T-helper 2 cell (primary cell): ENCODE measurements around the gene RAPGEF5.

Experiments used
- DNase-seq, 5 experiments: peaks; one replicate each; pipeline versions ENCODE4 v3.0.0 to v3.0.0-alpha.2; 2012 to 2022

RAPGEF5 gene

DNA sequence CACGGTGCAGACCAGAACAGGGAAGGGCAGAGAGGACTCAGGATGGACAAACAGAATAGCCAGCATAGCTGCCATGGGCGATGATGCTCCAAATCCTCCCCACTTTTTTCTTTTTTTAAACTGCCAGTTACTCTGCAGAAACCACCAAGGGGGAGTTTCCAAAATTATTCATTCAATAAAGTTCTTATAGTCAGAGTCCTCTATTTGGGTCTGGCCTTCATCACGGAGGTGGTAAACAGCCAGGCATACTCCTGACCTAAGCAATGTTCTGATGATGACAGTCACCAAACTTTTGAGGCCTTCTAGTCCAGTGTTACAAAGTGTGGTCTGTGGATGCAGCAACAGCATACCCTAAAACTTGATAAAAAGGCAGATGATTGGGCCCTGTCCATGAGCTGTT lies 12.3 kb downstream of the RAPGEF5 start:
- DNase-seq = no peak

DNA sequence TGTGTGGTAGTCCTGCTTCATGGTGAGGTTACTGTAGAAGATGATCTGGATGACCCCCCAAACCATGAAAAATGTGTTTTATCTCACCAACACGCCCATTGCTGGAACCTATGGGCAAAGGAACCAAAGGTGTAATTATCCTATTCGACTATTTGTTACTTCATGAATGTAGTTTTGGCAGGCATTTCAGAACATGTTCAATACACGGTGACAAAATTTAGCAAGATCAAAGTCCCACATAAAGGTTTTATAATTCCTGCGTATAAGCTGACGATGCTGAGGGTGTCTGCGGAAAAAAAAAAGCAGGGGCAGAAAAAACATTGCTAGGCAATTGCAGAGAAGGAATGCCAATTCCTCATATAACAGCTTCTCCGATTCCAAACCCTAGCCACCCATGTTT lies 13.3 kb downstream of the RAPGEF5 start:
- no peak for DNase-seq

DNA sequence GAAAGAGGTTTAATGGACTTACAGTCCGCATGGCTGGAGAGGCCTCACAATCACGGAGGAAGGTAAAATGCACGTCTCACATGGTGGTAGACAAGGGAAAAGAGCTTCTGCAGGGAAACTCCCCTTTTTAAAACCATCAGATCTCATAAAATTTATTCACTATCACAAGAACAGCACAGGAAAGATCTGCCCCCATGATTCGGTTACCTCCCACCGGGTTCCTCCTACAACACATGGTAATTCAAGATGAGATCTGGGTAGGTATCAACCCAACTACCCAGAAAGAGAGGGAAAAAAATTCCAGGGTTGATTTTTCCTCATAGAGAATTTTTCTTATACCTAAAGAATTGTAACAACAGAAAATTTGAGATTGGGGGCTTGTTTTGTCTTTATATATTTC lies 13.9 kb downstream of the RAPGEF5 start:
- DNase-seq = no peak

DNA sequence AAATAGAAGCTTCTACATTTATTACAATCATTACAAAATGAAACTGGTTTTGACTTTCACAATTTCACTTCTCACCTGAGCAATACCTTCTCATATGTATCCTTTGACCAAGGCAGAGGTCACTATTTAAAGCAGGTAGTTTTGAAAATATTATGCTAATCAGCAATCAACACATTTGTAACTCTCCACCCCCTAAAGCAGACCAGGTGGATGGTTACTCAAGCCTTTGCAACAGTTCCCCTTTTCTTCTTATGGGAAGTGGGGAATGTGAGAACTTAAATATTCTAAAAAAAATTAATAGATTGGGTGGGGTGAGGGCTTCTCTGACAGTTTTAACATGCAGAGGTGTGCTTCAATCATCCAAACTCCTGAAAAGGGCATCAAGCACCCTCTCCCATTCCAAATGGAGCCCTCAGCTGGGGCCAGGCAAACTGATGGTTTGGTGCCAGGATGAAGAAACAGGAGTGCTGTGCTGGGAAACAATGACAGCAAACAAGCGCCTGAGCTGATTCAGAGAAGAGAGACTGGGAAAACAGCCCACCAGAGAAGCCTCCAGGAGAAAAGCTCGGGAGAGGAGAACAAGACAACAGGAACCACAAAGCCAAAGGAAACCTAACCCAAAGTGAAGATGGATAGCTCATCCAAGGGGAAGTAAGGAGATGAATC lies 17.1 kb downstream of the RAPGEF5 start:
- DNase-seq = no peak

DNA sequence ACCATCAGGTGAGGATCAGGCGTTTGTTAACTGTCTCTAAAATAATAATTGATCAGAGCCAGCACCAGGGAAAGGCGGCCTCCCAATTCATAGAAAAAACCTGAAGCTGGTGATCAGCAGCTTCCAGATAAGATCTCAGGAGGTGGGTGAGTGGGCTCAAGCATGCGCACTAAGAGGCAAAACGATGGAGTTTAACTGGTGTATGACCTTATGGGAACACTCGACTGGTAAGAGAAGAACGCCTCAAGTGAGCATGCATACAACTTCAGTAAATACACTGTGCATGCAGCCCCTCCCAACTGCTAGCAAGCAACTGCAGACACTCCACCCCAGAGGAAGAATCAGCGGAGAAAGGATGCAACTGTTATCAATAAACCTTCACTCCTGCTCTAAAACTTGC lies 18.1 kb downstream of the RAPGEF5 start:
- no peak for DNase-seq

DNA sequence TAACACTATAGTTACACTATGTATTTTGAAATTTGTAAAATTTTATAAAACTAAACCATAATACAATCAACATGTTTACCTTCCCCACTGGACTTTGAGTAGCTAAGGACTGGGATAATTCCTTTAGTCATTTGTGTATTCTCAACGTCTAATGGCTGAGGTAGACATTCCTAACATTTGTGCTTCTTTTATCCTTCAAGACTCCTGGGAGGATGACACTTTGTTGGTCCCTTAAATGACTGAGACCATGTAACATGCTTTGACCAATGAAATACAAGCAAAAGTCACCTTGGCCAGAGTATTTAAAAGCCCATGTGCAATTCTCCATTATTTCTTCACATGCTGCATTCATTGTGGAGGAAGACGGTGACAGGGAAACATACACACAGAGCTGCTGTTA lies 18.5 kb downstream of the RAPGEF5 start:
- DNase-seq = no peak

DNA sequence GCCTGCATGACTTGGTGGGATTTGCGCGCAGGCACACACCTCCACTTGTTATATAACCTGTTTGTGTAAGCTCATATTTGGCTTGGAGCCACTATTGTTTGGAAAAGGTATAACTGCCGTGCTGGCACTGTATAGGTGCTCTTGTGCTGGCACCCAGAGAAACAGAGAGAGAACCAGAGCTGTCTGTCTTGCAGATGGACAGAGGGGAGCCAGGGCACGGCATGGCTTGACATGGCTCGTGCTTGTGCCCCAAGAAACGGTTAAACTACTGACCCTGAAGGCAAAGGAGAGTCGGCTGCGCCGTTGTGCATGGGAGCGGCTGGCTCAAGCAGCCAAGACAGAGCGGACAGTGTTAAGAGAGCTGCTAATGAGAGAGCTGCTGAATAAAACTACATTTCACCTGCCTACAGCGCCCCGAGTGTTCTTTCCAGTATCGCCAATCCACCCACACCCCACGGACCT lies 23.2 kb downstream of the RAPGEF5 start:
- no peak for DNase-seq

DNA sequence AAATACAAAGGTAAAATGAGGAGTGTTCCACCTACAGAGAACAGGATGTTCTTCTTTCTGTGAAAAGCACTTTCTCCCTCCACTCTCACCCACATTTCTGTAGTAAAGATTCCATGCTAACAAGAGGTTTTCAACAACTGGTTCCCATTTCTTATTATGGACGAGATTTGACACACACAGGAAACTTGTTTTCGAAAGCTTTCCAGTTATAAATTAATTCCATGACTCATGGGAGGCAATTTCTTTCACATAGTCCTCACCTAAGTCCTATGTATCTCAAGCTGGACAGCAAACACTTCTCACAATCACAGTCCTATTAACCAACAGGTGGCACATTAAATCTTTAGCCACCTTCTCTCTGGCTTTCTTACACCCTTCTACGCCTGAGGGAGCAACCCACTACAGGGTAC lies 24.5 kb downstream of the RAPGEF5 start:
- no peak for DNase-seq

DNA sequence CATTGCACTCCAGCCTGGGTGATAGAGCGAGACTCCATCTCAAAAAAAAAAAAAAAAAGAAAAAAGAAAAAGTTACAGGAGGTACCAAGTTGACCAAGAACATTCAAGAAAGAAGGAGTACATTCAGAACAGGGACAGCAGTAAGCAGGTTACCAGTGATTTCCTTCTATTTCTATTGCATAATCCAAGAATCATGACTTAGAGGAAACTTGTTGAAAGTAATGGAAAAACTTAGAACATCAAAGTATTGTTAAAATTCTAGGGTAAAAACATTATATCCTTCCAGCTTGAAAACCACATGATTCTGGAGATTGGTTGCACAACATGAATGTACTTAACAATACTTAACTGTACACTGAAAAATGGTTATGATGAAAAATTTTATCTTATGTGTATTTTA lies 25.2 kb downstream of the RAPGEF5 start:
- DNase-seq = no peak

DNA sequence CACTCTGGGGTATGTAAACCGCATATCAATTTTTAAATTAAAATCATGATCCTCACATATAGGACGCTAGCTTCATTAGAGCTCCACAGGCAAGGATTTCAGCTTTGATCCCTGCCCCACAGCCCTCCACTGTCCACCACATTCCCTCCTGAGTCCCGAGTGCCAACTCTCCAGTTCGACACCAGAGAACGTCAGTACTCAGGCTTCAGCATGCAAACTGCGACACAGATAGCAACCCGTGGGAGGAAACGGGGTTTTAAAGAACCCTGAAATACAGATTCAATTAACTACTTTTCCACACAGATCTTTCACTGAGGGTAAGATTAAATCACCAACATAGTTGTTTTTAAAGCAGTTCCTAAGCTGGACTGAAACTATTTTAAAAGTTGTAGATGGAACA lies 26.1 kb downstream of the RAPGEF5 start:
- DNase-seq = no peak

DNA sequence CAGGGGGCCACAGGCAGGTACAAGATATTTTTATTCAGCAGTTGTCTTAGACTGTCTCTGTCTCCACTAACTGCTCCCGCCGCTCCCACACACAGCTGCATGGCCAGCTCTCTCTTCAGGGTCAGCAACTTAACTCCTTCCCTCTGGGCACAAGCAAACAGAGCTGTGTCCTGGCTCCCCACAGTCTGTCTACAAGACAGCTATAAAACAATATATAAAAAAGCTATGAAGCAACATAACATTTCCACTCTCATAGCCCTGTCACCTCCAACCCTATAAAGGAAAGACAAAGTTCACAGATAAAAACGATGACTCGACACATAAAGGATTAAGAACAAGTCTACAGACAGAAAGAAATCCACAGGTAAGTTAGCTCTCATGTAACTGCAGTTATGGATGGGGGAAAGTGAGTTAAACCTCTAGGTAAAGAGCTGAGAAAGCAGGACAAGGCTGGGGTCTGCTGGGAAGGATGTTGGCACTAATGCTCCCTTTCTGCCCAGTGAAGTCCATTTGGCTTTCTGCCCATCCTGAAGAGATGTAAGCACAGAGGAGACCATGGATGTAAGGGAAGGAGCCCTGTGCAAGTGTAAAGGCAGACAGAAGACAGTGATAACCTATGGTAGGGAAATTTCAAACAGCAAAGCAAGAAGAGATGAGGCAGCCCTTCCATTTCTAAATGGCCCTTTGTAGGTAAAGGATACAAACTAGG lies 27.0 kb downstream of the RAPGEF5 start:
- DNase-seq = no peak

DNA sequence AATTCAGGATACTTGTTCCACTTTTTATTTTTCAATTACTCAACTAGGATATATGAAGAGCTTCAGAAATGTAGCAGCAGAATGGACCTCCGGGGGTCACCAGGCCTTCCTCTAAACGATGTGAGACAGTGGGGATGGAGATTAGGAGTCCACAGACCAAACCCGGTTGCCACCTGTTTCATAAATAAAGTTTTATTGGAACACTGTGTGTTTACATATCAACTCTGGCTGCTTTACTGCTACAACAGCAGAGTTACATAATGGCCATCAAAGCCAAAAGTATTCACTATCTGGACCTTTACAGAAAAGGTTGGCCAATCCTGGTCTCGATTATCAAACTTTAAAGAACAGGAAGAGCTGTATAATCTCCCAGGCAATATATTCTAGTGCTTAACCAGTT lies 30.8 kb downstream of the RAPGEF5 start:
- DNase-seq = no peak

DNA sequence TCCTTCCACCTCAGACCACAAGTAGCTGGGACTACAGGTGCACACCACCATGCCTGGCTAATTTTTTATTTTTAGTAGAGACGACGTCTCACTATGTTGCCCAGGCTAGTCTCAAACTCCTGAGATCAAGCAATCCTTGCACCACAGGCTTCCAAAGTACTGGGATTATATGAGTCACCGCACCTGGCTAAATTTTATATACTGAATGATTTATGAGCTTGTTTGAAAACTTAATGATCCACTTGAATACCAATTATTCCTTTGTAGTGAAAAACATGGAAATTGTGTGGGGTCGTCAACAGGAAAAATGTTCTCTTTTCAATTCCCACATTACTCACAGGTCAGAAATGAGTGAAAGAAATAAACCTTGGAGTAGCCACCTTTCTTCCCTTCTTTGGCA lies 31.3 kb downstream of the RAPGEF5 start:
- DNase-seq = no peak

DNA sequence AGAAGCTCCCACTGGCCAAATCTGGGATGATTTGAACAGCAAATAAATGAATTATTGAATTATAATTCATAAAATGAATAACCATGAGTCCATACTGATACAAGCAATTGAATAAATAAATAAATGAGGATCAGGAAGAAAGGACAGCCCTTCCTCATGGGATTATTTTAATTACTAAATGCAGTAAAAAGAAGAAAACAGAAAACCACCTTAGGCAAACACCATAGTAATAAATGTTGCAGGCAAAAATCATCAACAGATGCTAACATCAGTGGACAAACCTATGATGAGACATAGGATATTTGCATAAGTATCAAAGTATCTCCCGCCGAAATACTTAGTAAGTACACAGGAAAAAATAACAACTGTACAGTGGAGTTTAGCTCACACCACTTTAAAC lies 33.2 kb downstream of the RAPGEF5 start:
- no peak for DNase-seq

DNA sequence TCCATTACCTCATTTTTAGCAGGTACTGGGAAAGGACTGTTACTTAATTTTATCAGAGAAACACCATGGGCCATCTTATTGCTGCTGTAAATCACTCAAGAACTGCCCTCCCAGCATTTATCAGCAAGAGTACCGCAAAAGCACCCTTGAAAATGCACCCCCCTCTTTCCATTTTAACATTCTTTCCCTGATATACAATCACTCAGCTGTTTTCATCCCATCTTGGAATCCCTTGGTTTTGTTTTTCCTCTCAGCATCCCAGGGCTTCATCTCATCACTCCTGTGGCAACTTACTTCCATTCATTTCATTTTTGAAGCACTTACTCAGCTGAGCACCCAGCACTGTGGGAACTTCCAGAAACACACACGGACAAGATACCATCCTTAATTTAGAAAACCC lies 36.5 kb downstream of the RAPGEF5 start:
- no peak for DNase-seq

DNA sequence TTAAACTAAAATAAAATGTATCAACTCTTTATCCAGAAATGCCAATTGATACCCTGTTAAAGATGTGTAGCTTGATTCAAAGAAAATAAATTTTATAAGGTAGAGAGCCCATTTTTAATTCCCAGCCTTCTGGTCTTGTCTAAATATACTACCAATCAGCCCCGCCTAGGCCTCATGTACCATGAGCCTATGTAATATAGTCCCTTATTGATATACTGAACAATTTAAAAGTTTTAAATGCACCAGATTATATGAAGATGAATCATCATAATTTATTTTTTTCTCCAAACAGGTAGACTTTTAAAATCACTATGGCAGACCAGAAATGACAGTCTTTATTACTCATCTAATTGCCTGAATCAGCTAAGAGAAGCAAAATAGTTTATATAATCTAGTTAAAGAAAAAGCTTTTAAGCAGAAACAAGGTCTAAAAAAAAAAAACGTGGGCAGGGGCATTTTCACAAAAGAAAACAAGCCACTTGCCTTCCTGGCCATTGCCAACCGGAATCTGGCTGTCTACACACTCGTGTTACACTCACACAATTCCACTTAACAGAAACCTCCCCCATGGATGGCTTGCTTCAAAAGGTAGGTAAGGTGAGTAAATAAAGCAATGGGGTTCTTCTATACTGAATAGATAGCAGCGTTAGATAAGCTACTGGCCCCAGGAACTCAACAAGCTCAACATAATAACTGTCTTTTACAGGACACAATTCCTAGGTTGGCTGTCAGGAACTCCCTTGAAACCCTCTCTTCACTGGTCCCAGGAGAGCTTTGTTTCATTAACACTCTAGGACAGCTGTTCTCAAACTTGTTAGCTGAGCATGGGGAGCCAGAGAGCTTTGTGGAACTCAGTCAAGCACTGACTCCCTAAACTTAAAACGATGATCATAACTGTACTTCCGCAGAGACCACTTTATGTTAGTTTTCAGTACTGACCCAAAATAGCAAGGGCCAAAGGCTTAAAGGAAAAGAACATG lies 37.2 kb downstream of the RAPGEF5 start:
- DNase-seq = no peak

DNA sequence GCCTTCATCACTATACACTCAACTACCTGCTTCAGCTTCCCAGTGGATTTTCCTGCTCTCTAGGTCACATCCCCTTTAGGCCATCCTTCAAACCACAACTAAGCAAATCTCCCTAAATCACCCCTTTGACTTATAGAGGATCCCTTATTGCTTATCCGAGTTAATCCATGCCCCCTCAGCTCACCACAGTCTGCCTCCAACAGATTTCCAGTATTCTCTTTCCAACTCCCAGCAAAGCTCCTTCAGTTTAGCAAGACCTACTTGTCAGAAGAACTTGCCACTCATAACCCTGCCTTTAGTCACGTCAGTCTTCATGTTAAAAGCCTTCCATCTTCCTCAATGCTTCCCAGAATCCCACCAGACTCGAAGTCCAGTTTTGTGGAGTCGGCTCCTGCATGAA lies 38.6 kb downstream of the RAPGEF5 start:
- DNase-seq = no peak

DNA sequence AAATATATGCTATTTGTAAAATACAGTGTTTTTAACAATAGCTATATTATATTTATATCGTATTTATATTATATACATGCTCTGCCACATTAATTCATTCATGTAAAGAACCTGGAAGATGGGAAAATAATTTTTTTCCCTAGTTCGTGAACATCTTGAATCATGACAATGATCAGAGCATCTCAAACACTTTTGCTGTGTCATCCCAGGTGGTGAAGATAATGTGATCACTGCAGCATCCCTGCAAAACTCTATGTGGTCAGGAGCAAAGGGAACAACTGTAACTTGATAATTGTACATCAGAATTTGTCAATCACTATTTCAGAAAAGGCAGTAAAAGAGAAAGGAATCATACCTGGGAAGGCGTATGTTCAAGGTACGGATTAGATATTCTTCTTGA lies 39.3 kb downstream of the RAPGEF5 start:
- DNase-seq = no peak

DNA sequence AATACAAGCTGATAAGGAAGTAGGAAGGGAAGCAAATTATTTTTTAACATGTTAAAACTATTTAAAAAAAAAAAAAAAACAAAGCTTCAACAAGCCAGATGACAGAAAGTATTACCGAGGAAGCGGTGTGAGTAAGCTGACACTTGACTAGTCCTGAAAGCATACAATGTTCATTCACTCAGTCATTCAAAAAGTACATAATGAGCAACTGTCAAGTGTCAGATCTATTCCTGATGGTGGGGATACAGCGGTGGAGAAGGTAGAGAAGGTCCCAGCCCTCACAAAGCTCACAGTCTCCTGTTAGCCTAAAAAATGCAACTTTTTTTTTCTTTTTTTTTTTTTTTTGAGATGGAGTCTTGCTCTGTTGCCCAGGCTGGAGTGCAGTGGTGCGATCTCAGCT lies 40.0 kb downstream of the RAPGEF5 start:
- no peak for DNase-seq

DNA sequence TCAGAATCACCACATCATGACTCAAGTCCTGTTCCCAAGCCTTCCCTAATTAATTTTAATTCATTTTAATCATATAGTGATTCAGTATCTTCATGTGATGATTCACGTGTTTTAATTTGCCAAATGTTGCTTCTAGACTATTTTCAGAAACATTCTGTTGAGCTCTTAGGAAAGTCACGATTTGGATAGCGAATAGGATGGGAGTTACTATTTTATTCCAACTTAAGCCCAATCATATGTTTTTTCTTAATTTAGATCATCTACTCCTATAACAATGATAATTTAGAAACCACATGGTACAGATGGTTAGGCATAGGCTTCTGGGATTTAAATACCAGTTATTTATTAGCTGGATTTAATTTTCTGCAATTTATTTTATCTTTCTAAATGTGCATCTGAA lies 49.1 kb downstream of the RAPGEF5 start:
- DNase-seq = no peak

DNA sequence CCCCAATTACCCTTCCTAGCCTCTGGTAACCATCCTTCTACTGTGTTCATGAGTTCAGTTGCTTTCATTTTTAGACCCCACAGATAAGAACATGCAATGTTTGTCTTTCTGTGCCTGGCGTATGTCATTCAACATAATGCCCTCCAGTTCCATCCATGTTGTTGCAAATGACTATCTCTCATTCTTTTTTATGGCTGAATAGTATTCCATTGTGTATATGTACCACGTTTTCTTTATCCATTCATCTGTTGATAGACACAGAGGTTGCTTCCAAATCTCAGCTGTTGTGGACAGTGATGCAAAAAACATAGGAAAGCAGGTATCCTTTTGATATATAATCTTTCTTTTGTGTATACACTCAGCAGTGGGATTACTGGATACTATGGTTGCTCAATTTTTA lies 51.2 kb downstream of the RAPGEF5 start:
- no peak for DNase-seq

DNA sequence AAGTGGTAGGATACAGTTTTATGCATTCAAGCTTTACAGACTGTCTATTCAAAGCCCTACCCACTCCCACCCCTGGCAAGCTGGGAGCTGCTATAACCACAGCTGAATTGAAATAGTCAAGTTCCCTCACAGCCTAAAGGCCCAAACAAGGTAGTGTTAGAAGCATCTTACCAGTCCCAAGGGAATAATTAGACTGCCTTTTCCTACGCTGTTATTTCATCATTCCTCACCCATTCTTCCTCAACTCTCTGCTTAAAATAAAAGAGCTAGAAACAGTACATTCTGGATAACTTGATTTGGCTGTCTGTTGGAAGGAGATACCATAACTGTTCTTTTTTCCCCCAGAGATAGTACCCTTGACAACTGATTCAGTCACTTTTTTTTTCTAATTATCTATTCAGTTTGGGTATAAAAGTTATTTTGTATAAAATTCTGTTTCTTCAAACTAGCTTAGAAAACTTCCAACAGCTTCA lies 54.0 kb downstream of the RAPGEF5 start:
- DNase-seq = no peak

DNA sequence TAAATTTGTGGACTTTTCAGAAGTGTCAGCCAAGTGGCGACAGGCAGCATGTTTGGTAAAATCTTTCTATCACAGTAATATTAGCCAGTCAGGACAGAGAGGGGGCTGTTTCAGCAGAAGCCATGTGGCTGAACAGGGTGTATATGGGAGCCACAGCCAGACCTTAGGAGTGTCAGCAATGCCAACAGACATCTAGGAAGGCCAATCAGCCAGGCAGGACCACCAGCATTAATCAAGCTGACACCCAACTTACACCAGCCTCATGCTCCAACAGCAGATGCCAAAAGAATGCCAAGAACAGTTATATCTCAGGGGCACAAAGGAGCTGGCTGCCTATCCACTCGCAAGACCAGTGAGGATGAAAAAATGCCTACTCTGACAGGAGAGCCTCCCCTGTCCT lies 54.8 kb downstream of the RAPGEF5 start:
- DNase-seq = no peak
